ENCODE data around the gene GOLGA6C. TPM values are rescaled to one million over a fixed set of nuclear protein-coding genes. Genes with fewer than 3 reads are reported as not detected.

The GOLGA6C gene
- total RNA-seq, 2 donors from 2014 or later = not detected

DNA sequence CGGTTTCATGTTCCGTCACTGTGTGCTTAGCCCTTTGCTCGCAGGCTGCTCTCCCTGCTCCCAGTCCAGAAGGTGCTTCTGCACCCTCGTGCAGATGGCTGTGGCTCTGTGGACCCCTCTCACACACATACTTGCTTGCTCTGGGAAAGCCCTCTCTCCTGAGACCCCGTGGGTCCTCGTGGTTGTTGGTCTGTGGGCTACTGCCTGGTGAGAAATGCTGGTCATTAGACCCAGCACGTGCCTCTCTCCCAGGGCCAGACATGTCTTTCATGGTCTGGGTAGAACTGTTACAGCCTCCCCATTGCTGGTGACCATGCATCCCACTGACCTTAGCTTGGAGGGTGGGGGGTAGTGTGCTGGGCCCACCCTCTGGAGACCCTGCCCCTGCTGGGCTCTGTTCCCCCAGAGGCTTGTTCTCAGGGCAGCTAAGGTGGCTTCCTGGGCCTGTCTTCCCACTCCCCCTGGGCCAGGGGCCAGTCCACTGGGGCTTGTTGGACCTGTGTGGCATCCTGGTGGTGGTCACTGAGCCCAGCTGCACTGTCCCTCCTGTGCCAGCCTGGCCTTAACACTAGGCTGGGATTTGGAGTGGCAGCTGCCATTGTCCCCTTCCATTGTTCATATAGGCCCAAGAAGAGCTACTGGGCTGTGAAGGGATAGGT lies 45.8 kb upstream of the GOLGA6C start:
- H3K36me3 ChIP-seq (replicated peaks in 1 of 2; ENCODE audit: insufficient read depth in 1 of 2, low read depth in 2 of 2) = peaks cover 12 to 21% of the 10 kb centered on the region in 2 donors
- intact Hi-C loops (cut with DNase I) = no loop called here

DNA sequence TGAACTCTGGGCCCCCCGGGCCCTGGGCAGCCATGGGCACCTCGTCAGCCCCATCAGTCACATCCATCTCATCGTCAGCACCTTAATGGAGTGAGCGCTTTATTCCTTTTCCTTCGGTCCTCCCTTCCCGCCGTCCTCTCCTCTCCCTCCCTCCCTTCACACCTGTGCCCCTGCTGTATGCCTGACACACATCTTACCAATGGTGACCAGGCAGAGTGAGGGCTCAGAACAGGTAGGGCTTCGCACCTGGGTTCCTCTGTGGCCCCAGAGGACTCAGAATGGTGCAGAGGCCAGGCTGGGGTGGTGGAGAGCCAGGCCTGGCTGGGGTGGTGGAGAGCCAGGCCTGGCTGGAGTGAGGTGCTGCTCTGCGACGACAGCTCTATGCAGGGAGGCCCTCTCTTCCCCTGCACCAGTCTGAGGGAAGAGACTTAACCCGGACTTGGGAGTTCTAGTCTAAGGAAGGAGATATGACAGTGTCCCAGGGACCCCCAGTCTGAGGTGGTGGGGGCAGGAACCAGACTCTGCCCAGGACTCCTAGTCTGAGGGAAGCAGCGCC lies 44.8 kb upstream of the GOLGA6C start:
- DNase-seq = no peak
- no peak overlapping the region for H3K4me3 ChIP-seq
- H3K4me1 ChIP-seq = peaks cover 13% of the 10 kb centered on the region
- 87 to 91% methylated on average over 10 of the region's 12 CpGs for WGBS, 2 donors
- H3K9me3 ChIP-seq = no peaks in the 10 kb centered on the region
- intact Hi-C loops (cut with DNase I) = no loop called here
- TF ChIP-seq POLR2A (IDR thresholded peaks at IDR 0.05) = no peak
- TF ChIP-seq, protein P1, sequence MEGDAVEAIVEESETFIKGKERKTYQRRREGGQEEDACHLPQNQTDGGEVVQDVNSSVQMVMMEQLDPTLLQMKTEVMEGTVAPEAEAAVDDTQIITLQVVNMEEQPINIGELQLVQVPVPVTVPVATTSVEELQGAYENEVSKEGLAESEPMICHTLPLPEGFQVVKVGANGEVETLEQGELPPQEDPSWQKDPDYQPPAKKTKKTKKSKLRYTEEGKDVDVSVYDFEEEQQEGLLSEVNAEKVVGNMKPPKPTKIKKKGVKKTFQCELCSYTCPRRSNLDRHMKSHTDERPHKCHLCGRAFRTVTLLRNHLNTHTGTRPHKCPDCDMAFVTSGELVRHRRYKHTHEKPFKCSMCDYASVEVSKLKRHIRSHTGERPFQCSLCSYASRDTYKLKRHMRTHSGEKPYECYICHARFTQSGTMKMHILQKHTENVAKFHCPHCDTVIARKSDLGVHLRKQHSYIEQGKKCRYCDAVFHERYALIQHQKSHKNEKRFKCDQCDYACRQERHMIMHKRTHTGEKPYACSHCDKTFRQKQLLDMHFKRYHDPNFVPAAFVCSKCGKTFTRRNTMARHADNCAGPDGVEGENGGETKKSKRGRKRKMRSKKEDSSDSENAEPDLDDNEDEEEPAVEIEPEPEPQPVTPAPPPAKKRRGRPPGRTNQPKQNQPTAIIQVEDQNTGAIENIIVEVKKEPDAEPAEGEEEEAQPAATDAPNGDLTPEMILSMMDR (IDR thresholded peaks at IDR 0.05) = no peak
- H3K27me3 ChIP-seq = no peaks in the 10 kb centered on the region
- H3K27ac ChIP-seq = no peak overlapping the region
- ATAC-seq = no peak
- peaks cover 12 to 18% of the 10 kb centered on the region in 2 donors for H3K36me3 ChIP-seq (replicated peaks in 1 of 2; ENCODE audit: insufficient read depth in 1 of 2, low read depth in 2 of 2)

More for the DNA sequence above, 45.8 kb upstream of the GOLGA6C start:
- Histone ChIP-seq H3K9me3 (no peaks in the 10 kb centered on the region), H3K27ac (no peak overlapping the region), H3K4me3 (no peak overlapping the region), H3K4me1 (peaks cover 16% of the 10 kb centered on the region), H3K27me3 (no peaks in the 10 kb centered on the region)
- no peak for TF ChIP-seq POLR2A (IDR thresholded peaks at IDR 0.05)
- TF ChIP-seq, protein P1 (IDR thresholded peaks at IDR 0.05) = no peak
- DNase-seq (no peak), ATAC-seq (no peak)
- 86 to 90% methylated on average over 2 to 7 of the region's 7 CpGs for WGBS, 2 donors

DNA sequence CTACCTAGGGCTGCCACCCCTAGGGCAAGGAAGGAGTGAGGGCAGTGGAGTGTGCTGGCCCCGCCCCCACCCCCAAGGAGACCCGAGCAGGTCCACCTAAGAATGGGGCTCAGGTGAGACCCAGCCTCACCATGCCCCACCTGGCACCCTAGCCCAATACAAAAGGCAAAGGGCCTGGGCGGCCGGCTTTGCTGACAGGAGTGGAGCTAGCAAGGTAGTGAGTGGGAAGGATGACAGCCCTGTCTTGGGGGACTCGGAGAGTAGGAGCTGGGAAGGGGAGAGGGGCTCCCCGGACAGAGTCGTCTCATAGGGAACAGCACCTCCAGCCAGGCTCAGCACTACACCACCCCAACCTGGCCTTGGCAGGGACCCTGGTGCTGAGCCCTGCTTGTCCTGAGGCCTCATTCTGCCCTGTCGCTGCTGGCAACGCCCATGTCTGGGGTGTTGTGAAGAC lies 44.3 kb upstream of the GOLGA6C start:
- no peak for TF ChIP-seq POLR2A (IDR thresholded peaks at IDR 0.05)
- TF ChIP-seq, protein P1 (IDR thresholded peaks at IDR 0.05) = no peak
- DNase-seq (no peak), ATAC-seq (no peak)
- Histone ChIP-seq H3K9me3 (no peaks in the 10 kb centered on the region), H3K27ac (no peak overlapping the region), H3K27me3 (no peaks in the 10 kb centered on the region), H3K4me3 (no peak overlapping the region), H3K4me1 (peaks cover 11% of the 10 kb centered on the region), H3K36me3 (replicated peaks in 1 of 2; ENCODE audit: insufficient read depth in 1 of 2, low read depth in 2 of 2) (peaks cover 12 to 18% of the 10 kb centered on the region in 2 donors)
- 80 to 100% methylated on average over 3 to 9 of the region's 9 CpGs for WGBS, 2 donors
- intact Hi-C loops (cut with DNase I) = no loop called here

DNA sequence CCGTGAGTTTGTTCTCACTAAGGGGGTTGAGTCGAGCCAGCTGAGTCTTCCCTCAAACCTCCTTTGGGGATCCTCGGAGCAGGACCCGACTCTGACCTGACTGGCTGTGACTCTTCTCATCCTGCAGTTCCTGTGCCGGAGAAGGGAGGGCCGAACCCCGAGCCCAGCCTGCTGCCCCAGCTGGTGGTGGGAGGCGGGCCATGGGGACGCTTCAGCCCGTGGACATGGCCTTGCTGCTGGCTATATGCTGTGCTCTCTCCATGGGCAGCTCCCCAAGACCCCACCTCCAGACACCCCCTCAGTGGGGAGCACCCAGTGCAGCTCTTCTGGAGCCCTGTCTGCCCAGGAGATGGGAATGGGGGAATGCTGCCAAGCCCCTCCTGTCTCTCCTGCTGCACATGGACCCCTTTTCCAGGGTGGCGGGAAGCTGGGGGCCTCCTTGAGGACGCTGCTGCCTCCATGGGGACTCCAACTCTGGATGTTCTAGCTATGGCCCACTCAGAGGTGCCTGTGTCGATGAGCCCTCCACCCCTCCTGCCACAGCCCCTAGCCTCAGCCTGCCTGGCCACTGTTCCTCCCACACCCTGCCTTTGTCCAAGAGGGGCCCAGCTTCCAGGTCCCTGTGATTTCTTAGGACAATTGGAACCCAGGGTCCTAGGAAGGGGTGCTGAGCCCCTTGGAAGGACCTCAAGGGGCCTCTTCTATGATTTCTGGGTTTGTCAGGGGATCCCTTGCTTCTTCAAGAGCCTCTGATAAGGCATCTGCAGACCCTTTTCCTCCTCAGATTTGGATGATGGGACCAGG lies 43.6 kb upstream of the GOLGA6C start:
- TF ChIP-seq POLR2A (IDR thresholded peaks at IDR 0.05) = no peak
- TF ChIP-seq, protein P1 (IDR thresholded peaks at IDR 0.05) = no peak
- no peak for ATAC-seq
- DNase-seq = no peak
- no peak overlapping the region for H3K4me3 ChIP-seq
- no peaks in the 10 kb centered on the region for H3K9me3 ChIP-seq
- intact Hi-C loops (cut with DNase I) = no loop called here
- no peak overlapping the region for H3K27ac ChIP-seq
- peaks cover 14% of the 10 kb centered on the region for H3K4me1 ChIP-seq
- no peaks in the 10 kb centered on the region for H3K27me3 ChIP-seq
- WGBS, 2 donors = 75 to 80% methylated on average over 7 to 13 of the region's 13 CpGs
- H3K36me3 ChIP-seq (replicated peaks in 1 of 2; ENCODE audit: insufficient read depth in 1 of 2, low read depth in 2 of 2) = peaks cover 12 to 18% of the 10 kb centered on the region in 2 donors
